H1 (cell line): Measurements from ENCODE around the gene PTGIS. TPM values are rescaled to one million over a fixed set of nuclear protein-coding genes. Genes with fewer than 3 reads are reported as not detected.
A peak's percentile ranks its signal among the peaks of the same experiment; 100 is the strongest.

Experiments
- ASH2L ChIP-seq: fragments of 200-600, 300-600 bp; sonication (generic); IDR thresholded peaks from one replicate; pipeline ENCODE4 v1.7.1; 2017; ENCODE audit warnings: low read length
- BACH1 ChIP-seq: IDR thresholded peaks from 2 replicates; pipeline ENCODE4 v1.6.1; 2012; ENCODE audit warnings: low read length, improper control_type of control experiment
- CHD1 ChIP-seq: IDR thresholded peaks from 2 replicates; pipeline ENCODE4 v1.6.1; 2012; ENCODE audit warnings: low read depth, low read length, improper control_type of control experiment
- CHD7 ChIP-seq: fragments of 300-600 bp; sonication (generic); IDR thresholded peaks from 2 replicates; pipeline ENCODE4 v1.7.1; 2012; ENCODE audit warnings: low read length, moderate library complexity, mild to moderate bottlenecking, inconsistent platforms; ENCODE audit not compliant: insufficient replicate concordance
- GTF2F1 ChIP-seq: IDR thresholded peaks from 2 replicates; pipeline ENCODE4 v1.6.1; 2012; ENCODE audit warnings: low read depth, low read length, improper control_type of control experiment, borderline replicate concordance
- KDM1A ChIP-seq: fragments of 200-600, 300-600 bp; sonication (generic); IDR thresholded peaks from 2 replicates; pipeline ENCODE4 v1.7.1; 2016; ENCODE audit warnings: mild to moderate bottlenecking, low read length, borderline replicate concordance
- MAX ChIP-seq: IDR thresholded peaks from 2 replicates; pipeline ENCODE4 v1.6.1; 2012; ENCODE audit warnings: inconsistent platforms
- RAD21 ChIP-seq, 2 experiments: IDR thresholded peaks in 1 of 2; conservative IDR thresholded peaks in 1 of 2; 2 replicates each; pipeline ENCODE4 v1.6.1; 2011; ENCODE audit warnings: low read depth in 2 of 2, low read length in 2 of 2, improper control_type of control experiment in 1 of 2, inconsistent platforms in 1 of 2, mild to moderate bottlenecking in 1 of 2, moderate library complexity in 1 of 2
- SAP30 ChIP-seq: fragments of 300-600 bp; sonication (generic); IDR thresholded peaks from 2 replicates; pipeline ENCODE4 v1.7.1; 2012; ENCODE audit warnings: low read length, moderate library complexity, mild to moderate bottlenecking, inconsistent platforms; ENCODE audit not compliant: insufficient read depth, insufficient replicate concordance
- SRF ChIP-seq: IDR thresholded peaks from 2 replicates; pipeline ENCODE4 v1.6.1; 2011; ENCODE audit warnings: mild to moderate bottlenecking, low read depth, low read length, moderate library complexity
- TCF12 ChIP-seq: IDR thresholded peaks from 2 replicates; pipeline ENCODE4 v1.6.1; 2011; ENCODE audit warnings: low read depth, mild to moderate bottlenecking, low read length
- polyA plus RNA-seq, 7 experiments: library from polyadenylated mRNA; depleted of rRNA in 3 of 7; stranded (reverse) in 5 of 7; unstranded in 2 of 7; fragments of >200 nt in 5 of 7; fragments of 200-250 nt in 2 of 7; gene quantifications; 1 replicate in 5 of 7; 2 replicates in 1 of 7; 4 replicates in 1 of 7; pipeline versions ENCODE4 v1.2.1 to v1.2.3, GENCODE V29; 2011 to 2013; ENCODE audit warnings: missing spikeins in 2 of 7, mixed read lengths in 2 of 7
- total RNA-seq: library from RNA; stranded (reverse); fragmentation: NEBNext Ultra II Directional; extraction: Animal tissue kit (Norgen Biotek cat#: 25700); gene quantifications from 2 replicates; pipeline ENCODE4 v1.2.1, GENCODE V29; 2021

Gene PTGIS
- total and polyA plus RNA-seq, 2 of the 8 experiments (the other 6 are each of a cell fraction or from before 2014, with no cell fraction given): 29.9 to 35.5 TPM

- TF ChIP-seq RAD21 (IDR thresholded peaks at IDR 0.05 in 1 of 2, conservative IDR thresholded peaks at IDR 0.05 in 1 of 2; ENCODE audit: low read depth in 2 of 2, low read length in 2 of 2) (peak; percentile 73 to 80), BACH1 (no peak), KDM1A (peak; percentile 85), SAP30 (no peak), GTF2F1 (no peak), ASH2L (no peak), CHD1 (no peak), MAX (0 out of 2 replicates have a peak, but pooled peaks have one; percentile 25), SRF (no peak), TCF12 (no peak), CHD7 (no peak)
These were observed 33.7 kb downstream of the PTGIS start (continued) for GRCh38 chr20:49534255-49534712.
